Loucy (cell line): ENCODE data around the gene SLC6A20.
A peak's percentile ranks its signal among the peaks of the same experiment; 100 is the strongest.
"Not testable (repeated sequence)": the region's sequence is repeated elsewhere in the genome, so short reads cannot be mapped to it uniquely, and the experiment has no call there.

Source experiments
- H2AFZ ChIP-seq: fragments of 200-600 bp; sonication (generic); 2 replicates; pipeline ENCODE4 v1.6.0; 2016; ENCODE audit warnings: antibody characterized with exemption, mild to moderate bottlenecking, low read length, moderate library complexity
- H3F3A ChIP-seq: fragments of 200-600 bp; 2 replicates; pipeline ENCODE4 v1.6.0; 2016; ENCODE audit warnings: antibody characterized with exemption, low read depth, mild to moderate bottlenecking
- H3K27me3 ChIP-seq: fragments of 200-600 bp; sonication (generic); 2 replicates; pipeline ENCODE4 v1.6.1; 2014; ENCODE audit warnings: low read length, mild to moderate bottlenecking; ENCODE audit not compliant: insufficient read depth, poor library complexity, severe bottlenecking
- H3K36me3 ChIP-seq: fragments of 200-600 bp; sonication (generic); 2 replicates; pipeline ENCODE4 v1.6.1; 2016; ENCODE audit warnings: low read length; ENCODE audit not compliant: insufficient read depth
- H3K4me1 ChIP-seq: fragments of 200-600 bp; sonication (generic); 2 replicates; pipeline ENCODE4 v1.5.1; 2014; ENCODE audit warnings: low read length, mild to moderate bottlenecking; ENCODE audit not compliant: insufficient read depth, poor library complexity, severe bottlenecking
- H3K4me2 ChIP-seq: fragments of 200-600 bp; sonication (generic); 2 replicates; pipeline ENCODE4 v1.6.0; 2014; ENCODE audit warnings: antibody characterized with exemption, low read length, low read depth, mild to moderate bottlenecking; ENCODE audit not compliant: poor library complexity, severe bottlenecking
- H3K4me3 ChIP-seq: fragments of 200-600 bp; sonication (generic); 2 replicates; pipeline ENCODE4 v1.5.1; 2014; ENCODE audit warnings: low read length, mild to moderate bottlenecking, mixed read lengths; ENCODE audit not compliant: poor library complexity, severe bottlenecking
- H3K79me2 ChIP-seq: fragments of 200-600 bp; sonication (generic); 2 replicates; pipeline ENCODE4 v1.6.1; 2014; ENCODE audit warnings: low read length; ENCODE audit not compliant: insufficient read depth
- H3K9ac ChIP-seq: fragments of 200-600 bp; sonication (generic); 2 replicates; pipeline ENCODE4 v1.6.0; 2014; ENCODE audit warnings: mild to moderate bottlenecking, low read depth, low read length, moderate library complexity; ENCODE audit not compliant: poor library complexity, severe bottlenecking
- H3K9me2 ChIP-seq: fragments of 200-600 bp; sonication (generic); replicated peaks from 2 replicates; pipeline ENCODE4 v1.6.1; 2016; ENCODE audit warnings: low read depth, low read length, mixed read lengths
- H3K9me3 ChIP-seq: fragments of 200-600 bp; sonication (generic); 2 replicates; pipeline ENCODE4 v1.6.1; 2014; ENCODE audit warnings: mild to moderate bottlenecking, antibody characterized with exemption, low read length, low read depth; ENCODE audit not compliant: insufficient read depth
- H4K20me1 ChIP-seq: fragments of 200-600 bp; sonication (generic); 2 replicates; pipeline ENCODE4 v1.6.0; 2014; ENCODE audit warnings: antibody characterized with exemption, low read length, mild to moderate bottlenecking; ENCODE audit not compliant: insufficient read depth, poor library complexity, severe bottlenecking
- CTCF ChIP-seq: fragments of 200-600 bp; sonication (generic); conservative IDR thresholded peaks from 2 replicates; pipeline ENCODE4 v1.5.1; 2014; ENCODE audit warnings: mild to moderate bottlenecking, antibody characterized with exemption, low read length
- EZH2phosphoT487 ChIP-seq: fragments of 200-600 bp; IDR thresholded peaks from 2 replicates; pipeline ENCODE4 v1.6.1; 2018; ENCODE audit warnings: antibody characterized with exemption, mild to moderate bottlenecking, moderate library complexity, borderline replicate concordance

The SLC6A20 gene

GRCh38 chr3:45760878-45761711, 35.2 kb downstream of the SLC6A20 start:
- Histone ChIP-seq H3K36me3 (no peaks in the 10 kb centered on the region), H3K9ac (no peak overlapping the region), H3K9me3 (no peaks in the 10 kb centered on the region), H3K4me1 (no peaks in the 10 kb centered on the region), H4K20me1 (no peaks in the 10 kb centered on the region), H3K27me3 (no peaks in the 10 kb centered on the region), H2AFZ (no peak overlapping the region), H3K4me2 (no peak overlapping the region), H3K9me2 (no peaks in the 10 kb centered on the region), H3K4me3 (no peak overlapping the region), H3F3A (no peaks in the 10 kb centered on the region), H3K79me2 (no peaks in the 10 kb centered on the region)
- TF ChIP-seq EZH2phosphoT487 = no peak
- TF ChIP-seq CTCF = peak; percentile 94

GRCh38 chr3:45759851-45760250, 36.5 kb downstream of the SLC6A20 start:
- TF ChIP-seq CTCF = no peak
- no peak for TF ChIP-seq EZH2phosphoT487
- H3K9ac ChIP-seq = no peak overlapping the region
- no peaks in the 10 kb centered on the region for H4K20me1 ChIP-seq
- H3K79me2 ChIP-seq = no peaks in the 10 kb centered on the region
- no peaks in the 10 kb centered on the region for H3K9me2 ChIP-seq
- H3K9me3 ChIP-seq = no peaks in the 10 kb centered on the region
- H3K4me3 ChIP-seq = no peak overlapping the region
- no peaks in the 10 kb centered on the region for H3K4me1 ChIP-seq
- H3K36me3 ChIP-seq = no peaks in the 10 kb centered on the region
- no peaks in the 10 kb centered on the region for H3F3A ChIP-seq
- H2AFZ ChIP-seq = no peak overlapping the region
- H3K27me3 ChIP-seq = no peaks in the 10 kb centered on the region
- H3K4me2 ChIP-seq = no peak overlapping the region

- Histone ChIP-seq H3K4me1 (no peaks in the 10 kb centered on the region), H3K36me3 (no peaks in the 10 kb centered on the region), H3K79me2 (no peaks in the 10 kb centered on the region), H4K20me1 (no peaks in the 10 kb centered on the region), H3K9ac (no peak overlapping the region), H3K9me2 (no peaks in the 10 kb centered on the region), H2AFZ (no peak overlapping the region), H3K4me3 (no peak overlapping the region), H3F3A (no peaks in the 10 kb centered on the region), H3K9me3 (no peaks in the 10 kb centered on the region), H3K27me3 (no peaks in the 10 kb centered on the region), H3K4me2 (no peak overlapping the region)
- TF ChIP-seq CTCF (no peak), EZH2phosphoT487 (no peak)
These were observed 37.5 kb downstream of the SLC6A20 start for GRCh38 chr3:45758871-45759270.

GRCh38 chr3:45757141-45757540, 39.2 kb downstream of the SLC6A20 start:
- not testable (repeated sequence) for H2AFZ ChIP-seq, H3K4me2 ChIP-seq, H3K36me3 ChIP-seq, H3K9me3 ChIP-seq, H3K4me1 ChIP-seq, H3K9me2 ChIP-seq, H3K27me3 ChIP-seq, H3K4me3 ChIP-seq, H3K9ac ChIP-seq, H4K20me1 ChIP-seq, H3F3A ChIP-seq, H3K79me2 ChIP-seq
